HG03342 (cell line): Measurements from ENCODE around the gene ZBTB43.
"Not testable (repeated sequence)": the region's sequence is repeated elsewhere in the genome, so short reads cannot be mapped to it uniquely, and the experiment has no call there.

Source experiments
- ATAC-seq: cut with Tn5 transposase; IDR thresholded peaks from one replicate; pipeline ENCODE4 v1.9.1; 2021; ENCODE audit warnings: mild to moderate bottlenecking, moderate library complexity; ENCODE audit not compliant: unreplicated experiment

Gene ZBTB43

DNA sequence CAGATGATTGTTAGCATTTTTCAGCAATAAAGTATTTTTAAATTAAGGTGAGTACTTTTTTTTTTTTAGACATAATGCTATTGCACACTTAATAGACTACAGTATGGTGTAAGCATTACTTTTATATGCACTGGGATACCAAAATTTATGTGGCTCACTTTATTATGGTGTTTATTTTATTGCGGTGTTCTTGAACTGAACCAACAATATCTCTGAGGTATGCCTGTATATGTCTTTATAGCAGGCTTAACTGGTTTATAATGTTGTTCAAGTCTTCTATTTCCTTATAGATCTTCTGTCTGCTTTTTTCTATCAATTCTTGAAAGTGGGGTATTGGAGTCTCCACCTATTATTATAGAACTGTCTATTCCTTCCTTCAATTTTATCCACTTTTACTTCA is 18.0 kb downstream of the ZBTB43 start:
- ATAC-seq = no peak

DNA sequence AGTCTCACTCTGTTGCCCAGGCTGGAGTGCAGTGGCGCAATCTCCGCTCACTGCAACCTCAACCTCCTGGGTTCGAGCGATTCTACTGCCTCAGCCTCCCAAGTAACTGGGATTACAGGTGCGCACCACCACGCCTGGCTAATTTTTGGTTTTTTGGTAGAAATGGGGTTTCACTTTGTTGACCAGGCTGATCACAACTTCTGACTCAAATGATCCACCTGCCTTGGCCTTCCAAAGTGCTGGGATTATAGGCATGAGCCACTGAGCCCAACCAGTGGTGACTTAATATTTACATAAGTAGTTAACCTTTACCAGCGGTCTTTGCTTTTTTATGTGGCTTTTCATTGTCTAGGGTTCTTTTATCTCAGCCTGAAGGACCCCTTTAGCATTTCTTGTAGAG is 19.2 kb downstream of the ZBTB43 start:
- not testable (repeated sequence) for ATAC-seq

DNA sequence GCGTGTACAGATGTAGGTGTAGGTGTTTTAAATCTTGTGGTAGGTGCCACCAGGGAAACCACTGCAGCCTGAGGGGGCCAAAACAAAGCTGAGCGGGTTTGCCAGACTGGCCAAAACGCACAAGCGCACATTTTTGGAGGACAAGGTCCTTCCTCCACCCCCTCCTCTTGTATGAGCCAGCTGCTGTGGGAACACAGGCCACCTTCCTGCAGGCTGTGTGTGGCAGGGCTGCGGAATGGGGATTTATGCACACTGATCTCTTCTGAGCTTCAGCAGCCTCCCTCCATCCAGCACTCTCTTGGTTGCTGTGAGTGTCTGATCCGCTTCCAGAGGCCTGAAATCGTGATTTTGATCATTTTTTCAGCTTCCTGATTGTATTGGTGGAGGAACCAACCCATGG is 22.4 kb downstream of the ZBTB43 start:
- no peak for ATAC-seq

DNA sequence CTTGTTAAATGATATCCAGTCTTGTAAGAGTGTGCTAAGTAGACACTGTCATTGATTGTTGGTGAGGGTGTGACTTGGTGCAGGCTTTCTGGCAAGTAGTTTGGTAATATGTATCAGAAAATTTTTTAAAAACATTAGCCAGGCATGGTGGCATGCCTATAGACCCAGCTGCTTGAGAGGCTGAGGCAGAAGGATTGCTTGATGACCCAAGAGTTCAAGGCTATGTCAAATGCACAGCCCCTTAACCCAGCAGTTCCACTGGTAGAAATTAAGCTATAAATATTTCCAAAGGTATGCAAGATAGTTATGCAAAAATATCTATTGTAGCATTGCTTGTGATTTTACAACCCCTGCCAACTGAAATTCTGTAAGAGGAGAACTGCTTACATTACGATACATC is 24.2 kb downstream of the ZBTB43 start:
- no peak for ATAC-seq

DNA sequence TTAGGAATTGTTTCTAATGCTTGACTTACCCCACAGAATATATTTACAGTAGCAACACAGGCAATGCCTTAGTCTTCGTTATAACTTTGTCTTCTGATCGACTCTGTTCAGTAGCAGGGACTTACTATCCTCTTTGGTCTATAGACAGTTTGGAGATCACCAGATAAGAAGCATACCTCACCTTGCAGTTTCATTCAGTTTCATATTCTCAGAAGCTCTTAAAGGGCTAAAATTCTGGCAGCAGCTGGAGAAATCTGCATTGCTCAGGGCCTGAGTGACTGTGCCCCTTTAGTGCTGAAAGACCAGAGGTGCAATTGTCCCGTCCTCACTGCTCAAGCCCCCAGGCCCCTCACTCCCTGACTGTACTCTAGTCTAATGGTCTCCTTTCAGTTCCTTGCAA is 26.0 kb downstream of the ZBTB43 start:
- no peak for ATAC-seq

DNA sequence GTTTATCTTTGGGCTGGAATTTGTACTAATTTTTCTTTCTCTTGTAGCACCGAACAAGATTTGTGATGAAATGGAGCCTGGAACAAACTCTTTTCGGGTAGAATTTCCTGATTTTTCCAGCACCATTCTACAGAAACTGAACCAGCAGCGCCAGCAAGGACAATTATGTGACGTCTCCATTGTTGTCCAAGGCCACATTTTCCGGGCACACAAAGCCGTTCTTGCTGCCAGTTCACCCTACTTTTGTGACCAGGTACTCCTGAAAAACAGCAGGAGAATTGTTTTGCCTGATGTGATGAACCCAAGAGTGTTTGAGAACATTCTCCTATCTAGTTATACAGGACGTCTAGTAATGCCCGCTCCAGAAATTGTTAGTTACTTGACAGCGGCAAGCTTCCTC is 27.6 kb downstream of the ZBTB43 start:
- ATAC-seq = no peak

DNA sequence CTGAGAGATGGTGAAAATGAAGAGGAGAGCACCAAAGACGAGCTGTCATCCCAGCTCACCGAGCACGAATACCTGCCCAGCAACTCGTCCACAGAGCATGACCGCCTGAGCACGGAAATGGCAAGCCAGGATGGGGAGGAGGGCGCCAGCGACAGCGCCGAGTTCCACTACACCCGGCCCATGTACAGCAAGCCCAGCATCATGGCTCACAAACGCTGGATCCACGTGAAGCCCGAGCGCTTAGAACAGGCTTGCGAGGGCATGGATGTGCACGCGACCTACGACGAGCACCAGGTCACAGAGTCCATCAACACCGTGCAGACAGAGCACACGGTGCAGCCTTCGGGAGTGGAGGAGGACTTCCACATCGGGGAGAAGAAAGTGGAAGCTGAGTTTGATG is 28.2 kb downstream of the ZBTB43 start:
- no peak for ATAC-seq

DNA sequence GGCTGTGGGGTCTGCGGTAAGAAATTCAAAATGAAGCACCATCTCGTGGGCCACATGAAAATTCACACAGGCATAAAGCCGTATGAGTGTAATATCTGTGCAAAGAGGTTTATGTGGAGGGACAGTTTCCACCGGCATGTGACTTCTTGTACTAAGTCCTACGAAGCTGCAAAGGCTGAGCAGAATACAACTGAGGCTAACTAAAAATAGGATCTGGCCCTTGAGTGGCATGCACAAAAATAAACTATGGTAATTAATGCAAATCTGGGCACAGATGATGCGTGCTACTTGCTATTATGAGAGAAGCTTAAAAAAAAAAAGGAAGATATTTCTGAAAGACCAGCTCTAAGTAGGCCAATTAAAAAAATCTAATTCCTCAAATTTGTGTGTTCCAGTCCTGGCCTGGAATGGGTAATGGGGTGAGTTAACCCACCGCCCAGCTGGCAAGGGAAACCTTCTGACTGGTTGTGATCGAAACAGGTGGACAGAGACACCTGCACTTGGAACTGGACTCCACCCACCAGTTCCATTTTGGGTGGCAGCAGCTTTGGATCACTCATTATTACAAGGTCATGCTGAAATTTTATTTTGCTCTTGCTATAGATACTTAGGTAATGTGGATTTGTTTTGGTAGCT is 29.0 kb downstream of the ZBTB43 start:
- no peak for ATAC-seq

DNA sequence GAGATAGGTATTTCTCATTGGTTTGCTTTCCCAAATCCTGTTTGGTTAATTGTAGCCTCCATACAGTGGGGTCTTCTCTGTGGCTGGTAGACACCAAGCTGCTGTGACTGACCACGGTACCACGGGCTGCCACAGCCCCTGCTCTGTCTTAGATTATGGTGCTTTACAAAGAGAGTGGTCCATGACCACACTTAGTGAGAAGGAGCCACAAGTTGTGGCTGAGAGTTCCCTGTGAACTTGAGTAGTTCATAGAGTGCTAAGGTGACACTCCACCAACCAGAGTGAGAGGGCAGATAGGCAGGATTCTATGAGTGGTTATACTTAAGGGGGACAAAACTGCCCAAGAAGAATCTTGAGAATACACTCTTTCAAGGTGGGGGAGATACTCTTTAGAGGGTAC is 29.8 kb downstream of the ZBTB43 start:
- no peak for ATAC-seq

DNA sequence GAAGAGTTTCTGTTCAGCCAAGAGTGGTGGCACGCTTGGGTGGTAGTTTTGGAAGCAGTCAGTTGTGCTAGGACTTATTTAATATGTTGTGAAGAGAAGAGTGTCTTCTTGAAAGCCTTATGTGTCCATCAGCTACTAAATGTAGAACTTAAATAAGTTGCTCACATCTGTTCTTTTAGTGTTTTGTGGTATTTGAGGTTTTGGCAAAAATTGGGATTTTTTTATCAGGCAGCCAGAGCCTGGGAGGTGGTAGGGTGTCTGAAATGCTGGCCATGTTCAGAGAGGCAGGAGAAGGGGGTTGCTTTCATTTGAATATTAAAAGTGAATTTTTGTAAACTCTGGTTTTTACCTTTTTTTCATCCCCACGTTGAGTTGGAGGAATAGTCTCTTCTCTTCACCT is 31.4 kb downstream of the ZBTB43 start:
- no peak for ATAC-seq

DNA sequence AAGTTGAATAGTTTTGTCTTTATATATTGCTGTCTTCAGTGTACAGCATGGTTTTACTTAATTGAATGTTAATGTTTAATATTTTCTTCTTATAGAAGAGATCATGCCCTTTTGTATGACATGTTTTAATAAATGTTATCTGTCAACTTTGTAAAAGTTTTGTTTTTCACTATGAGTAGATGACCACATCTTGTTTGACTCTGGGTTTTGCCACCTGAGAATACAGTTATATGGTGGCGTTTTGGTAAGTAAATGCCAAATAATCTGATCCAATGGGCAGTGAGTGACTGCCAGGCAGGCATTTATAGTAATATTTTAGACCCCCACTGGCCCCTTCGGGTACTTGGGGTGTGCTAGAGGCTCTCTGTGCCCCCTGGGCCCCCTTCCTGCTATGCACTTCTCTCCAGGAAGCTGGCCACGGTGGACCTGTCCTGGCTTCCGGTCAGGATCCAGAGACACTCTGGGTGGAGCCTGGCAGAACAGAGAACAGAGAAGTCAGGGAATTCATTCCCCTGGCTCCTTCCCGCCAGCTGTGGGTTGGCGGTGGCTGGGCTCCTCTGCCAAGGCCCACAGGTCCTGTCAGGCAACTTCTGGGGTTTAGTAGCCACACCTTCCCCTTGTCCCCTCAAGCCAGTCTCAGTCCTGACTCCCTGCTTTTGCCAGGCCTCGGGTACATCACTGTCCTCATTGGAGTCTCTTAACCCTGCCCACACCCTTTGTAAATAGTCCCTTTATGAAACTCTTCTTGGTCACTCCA is 33.4 kb downstream of the ZBTB43 start:
- no peak for ATAC-seq

DNA sequence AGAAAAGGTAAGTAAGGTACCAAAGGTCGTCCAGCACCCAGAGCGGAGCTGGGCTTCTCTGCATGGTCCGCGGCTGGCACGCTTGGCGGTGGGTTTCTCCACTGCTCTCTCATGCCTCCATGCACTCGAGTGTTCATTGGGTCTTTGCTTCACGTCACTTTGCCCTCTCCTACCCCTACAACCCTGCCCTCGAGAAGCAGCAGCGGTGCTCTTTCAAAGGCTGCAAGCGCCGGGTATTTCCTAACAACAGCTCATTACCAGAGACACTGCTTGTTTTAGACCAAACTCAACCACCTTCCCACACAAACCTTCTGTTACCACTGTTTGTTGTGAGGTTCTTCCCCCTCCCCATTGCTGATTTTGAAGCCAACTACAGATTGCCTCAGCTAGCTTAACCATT is 34.1 kb downstream of the ZBTB43 start:
- no peak for ATAC-seq

DNA sequence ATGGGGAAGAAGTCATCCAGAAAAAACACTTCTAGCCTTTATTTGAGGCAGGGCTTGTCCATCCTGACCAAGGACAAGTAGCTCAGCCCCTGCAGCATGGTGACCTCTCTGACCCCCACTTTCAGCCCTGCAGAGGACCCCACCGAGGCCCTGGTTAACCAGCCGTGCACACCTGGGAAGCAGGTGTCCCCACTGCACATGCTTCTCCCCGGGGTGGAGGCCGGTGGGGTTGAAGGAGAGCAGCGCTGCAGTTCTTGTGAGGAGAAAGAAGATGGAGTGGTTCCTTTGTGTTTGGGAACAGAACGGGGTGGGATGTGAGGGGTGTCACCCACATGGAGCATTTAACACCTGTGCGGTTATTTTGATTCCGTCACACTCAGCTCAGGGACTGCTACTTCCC is 34.5 kb downstream of the ZBTB43 start:
- no peak for ATAC-seq

DNA sequence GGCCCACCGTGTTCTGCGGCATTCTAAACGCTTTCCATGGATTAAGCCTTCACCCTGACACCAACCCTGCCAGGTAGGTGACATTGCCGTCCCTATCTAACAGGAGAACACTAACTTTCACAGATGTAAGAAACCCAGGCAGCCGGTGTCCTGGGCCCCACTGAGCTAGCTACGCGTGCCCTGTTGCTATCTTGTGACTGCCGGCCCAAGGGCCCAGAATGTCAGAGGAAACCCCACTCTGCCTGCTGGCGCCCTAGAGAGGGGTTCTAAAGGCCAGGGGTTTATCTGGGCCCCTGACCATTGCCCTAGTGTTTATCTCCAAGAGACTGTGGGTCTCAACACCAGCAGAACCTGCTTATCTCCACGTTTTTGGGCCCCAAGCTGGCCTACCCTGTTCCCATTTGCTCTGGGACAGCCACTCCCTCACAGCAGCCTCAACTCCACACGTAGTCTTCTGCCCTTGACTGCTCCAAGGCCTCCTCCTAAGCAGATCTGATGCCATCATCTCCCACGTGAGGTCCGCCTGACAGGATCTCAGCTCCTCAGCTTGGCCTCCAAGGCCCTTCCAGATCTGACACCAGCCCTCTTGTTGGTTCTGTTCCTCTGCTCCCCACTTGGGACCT is 37.5 kb downstream of the ZBTB43 start:
- ATAC-seq = no peak

DNA sequence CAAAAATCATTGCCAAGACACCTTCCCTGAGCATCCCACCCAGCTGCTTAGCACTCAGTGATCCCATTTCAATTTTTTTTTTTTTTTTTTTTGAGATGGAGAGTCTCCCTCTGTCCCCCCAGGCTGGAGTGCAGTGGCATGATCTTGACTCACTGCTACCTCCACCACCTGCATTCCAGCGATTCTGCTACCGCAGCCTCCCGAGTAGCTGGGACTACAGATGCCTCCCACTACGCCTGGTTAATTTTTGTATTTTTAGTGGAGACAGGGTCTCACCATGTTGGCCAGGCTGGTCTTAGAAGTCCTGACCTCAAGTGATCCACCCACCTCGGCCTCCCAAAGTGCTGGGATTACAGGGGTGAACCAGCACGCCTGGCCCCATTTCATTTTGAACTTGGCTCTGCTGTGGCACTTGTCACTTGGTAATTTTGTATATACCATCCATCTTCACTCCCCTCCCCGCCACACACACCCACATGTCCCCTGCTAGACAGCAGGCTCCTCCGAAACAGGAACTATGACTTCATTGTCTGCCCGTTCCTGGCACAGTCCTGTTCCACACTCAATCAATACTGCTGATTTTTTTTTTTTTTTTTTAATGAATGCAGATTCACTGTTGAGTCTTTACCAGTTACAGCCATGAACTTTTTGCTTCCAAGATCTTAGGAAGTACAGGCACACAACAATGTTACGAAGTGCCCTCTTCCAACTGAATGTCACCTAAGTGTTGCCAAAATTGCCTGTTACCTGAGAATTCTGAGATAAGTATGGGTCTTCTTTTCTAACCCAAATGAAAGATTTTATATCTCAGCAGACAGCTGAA is 38.3 kb downstream of the ZBTB43 start:
- ATAC-seq = no peak

DNA sequence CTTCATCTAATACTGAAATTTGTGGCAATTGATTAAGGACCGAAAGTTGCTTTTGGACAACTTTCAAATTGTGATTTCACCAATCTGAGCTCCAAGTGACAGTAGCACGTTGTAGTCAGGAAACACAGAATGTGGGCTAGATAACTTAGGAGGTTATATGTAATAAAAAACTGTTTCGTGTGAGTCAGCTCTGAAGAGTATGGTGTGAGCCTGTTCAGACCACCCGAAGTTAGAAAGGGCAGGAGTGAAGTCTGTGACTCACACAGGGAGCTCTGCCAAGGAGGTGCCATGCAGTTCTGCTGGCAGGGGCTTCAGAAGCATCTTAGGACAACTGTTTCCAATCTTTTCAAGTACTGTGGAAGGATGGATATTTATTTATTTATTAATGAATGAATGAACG is 39.2 kb downstream of the ZBTB43 start:
- ATAC-seq = no peak

DNA sequence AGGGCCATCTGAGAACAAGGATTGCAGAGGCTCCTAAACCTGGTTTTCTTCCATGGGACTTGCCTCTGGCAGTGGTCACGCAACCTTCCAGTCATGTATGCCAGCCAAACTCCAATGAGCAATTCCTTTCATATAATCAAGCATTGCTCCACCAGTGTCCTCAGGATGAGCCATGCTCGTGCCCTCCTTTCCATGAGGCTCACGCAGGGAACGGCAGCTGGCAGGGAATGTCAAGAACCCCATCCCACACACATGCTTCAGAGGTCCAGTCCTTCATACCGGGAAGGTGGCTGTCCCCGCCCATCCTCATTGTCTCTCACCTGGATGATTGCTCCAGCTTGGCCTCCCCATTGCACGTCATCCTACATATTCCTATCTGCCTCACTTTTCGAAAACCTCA is 42.2 kb downstream of the ZBTB43 start:
- ATAC-seq = no peak

DNA sequence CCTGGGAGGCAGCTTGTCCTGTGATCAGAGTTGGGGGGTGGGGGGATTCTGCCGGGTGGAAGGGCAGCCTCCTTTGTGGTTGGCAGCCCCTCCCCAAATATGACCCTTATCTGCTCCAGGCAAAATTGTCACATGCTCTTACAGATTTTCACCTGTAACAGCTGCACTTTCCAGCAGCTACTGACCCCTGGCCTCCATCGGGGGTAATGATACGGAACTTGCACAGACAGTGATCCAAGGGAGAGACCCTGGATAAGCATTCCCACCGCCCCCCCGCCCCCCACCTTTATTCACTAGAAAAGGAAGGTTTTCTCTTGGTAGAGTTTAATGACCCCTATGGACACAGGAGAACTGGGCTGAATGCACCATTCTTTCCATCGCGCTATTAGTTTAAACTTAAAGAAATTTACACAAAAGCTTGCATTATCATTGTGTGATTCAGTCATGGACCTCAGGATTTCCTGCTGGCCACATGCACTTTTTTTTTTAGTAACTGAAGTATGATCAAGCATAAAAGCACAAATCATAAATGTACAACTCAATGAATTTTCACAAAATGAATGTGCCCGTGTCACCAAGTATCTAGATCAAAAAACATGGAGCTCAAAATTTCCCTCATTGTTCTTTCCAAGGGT is 44.9 kb downstream of the ZBTB43 start:
- no peak for ATAC-seq

DNA sequence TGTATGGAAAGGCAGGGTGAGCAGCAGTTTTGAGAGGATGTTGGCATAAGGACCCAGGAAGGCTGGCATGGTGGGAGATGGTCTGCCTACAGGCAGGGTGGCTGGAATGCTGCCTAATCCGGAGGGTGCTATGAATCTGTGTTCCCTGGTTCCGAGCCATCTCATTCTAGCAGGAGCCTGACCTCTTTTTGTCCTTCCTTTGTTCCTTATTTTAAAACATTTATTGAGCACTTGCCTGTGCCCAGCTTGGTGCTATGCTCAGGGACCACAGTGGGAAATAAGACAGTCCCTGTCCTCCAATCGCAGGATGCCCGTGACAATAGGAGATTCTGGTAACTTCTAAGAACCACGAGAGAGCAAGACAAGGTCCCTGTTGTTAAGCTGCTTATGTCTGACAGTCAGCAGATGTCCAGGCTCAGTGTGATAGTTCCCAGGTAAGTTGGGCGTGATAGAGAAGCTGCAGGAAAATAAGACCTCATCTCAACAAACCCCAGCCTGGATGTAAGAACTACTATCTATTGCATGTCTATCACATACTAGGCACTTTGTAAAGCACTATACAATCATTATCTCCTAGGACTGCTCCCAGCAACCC is 46.5 kb downstream of the ZBTB43 start:
- no peak for ATAC-seq

DNA sequence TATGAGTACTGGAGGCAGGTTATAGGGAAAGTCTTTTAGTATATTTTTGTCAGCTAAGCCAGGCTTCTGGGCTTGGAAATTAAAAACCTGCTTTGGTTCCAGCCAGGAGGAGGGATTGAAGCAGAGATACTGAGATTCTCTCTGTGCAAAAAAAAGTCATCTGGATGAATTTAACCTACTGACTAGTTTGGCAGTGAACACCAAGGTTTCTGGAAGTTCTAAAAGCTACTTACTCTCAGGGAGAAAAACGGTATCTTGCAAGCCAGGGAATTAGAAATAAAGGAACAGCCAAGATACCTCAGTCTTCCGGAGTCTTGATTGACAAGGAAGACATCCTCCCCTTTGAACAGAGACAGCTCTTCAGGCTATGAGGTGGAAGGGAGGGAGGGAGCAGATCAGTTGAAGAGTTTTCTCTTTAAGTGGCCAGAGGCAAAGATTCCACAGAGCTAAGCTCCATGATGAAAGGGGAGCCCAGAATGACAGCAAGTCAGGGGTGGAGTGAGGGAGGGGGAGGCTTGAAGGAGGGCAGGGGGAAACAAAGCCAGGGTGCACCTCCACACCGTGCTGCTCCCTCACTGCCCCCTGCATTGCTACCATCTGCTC is 47.3 kb downstream of the ZBTB43 start:
- ATAC-seq = no peak
